GM18907 (cell line): ENCODE measurements around the gene UQCC2.
A peak's percentile ranks its signal among the peaks of the same experiment; 100 is the strongest.

ENCODE experiments used
- ATAC-seq: cut with Tn5 transposase; IDR thresholded peaks from one replicate; pipeline ENCODE4 v1.9.1; 2021; ENCODE audit warnings: mild to moderate bottlenecking, moderate library complexity; ENCODE audit not compliant: unreplicated experiment

The UQCC2 gene

DNA sequence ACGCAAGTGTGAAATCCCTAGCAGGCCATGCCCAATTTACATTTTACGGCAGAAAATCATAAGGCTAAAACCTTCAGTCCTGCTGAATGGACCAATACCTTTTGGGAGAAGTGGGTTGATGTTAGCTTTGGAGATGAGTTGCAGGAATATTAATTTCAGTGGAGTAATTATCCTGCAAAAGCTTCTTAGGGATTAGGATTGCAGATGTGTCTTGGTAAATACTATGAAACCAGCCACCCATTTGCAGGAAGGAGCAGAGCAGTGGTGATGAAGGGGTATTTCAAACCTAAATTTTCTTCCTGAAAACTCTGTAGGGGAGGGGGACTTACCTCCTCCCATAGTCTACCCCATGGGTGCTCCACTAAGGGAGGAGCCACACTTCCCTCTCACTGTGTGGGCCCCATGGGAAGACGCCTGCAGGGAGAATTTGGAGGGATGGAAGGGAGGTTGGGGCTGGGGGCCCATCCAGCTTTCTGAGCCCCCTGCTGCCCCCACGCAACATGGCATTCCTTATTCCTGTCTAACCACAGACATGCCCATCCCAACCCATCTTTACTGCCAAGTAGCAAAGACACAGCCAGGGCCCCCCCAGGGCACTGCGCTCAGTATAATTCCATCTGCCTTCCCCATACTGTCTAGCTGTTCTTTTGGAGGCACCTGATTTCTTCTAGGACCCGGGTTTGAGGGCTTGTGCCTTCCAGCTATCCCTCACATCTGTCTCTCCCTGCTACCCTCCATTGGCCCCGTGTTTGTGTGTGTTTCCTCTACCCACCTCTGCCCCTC lies 14.6 kb upstream of the UQCC2 start:
- no peak for ATAC-seq

DNA sequence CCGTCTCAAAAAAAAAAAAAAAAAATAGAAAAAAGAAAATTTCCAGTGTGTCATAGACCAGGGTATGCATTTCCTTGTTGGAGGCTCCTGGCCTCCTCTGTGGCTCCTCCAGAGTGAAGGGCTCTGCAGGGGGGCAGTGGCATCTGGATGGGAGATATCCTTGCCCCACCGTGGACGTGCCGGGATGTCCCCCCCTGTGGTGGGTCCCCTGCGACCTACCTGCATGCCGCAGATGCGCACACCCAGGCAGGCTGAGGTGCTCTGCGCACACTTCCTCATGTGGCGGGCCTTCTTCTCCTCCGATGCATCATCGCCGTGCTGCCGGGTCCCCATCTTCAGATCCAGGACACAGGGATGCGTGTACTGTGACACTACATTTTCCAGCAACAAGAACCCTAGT lies 13.7 kb upstream of the UQCC2 start:
- no peak for ATAC-seq

- ATAC-seq = no peak
Measured at GRCh38 chr6:33724102-33725023, 12.9 kb upstream of the UQCC2 start.

DNA sequence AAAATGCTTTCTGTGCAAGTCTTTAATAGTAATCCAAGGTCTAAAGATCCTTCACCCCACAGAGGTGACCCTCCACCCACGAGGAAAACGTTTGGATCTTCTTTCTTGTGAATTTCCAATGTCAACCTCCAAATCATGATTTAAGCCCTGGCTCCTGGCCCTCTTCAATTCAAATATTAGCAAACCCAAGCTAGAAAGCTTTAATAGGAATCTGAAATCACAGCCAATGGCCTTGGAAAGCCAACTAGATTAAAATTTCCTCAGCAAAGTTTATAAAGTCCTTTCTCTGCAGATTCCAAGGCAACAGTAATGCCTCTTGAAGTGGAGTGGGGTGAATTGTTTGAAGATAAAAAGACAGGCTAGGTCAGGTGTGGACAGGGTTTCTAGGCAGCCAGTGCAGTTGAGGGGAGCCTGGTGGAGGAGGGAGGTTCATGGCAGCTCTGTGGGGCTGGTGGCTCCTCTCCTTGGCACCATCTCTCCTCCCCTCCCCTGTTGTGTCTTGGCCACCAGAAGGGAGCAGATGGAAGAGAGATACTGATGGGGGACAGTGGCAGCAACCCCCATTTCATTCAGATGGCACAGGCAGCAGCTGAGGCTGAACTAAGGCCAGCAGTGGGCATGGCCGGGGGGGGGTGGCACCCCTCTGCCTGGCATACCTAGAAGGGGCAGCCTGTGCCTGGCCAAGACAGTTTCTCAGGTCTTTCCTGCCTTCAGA lies 12.0 kb upstream of the UQCC2 start:
- no peak for ATAC-seq

- ATAC-seq = no peak
Measured at GRCh38 chr6:33722103-33722623, 10.7 kb upstream of the UQCC2 start.

- ATAC-seq = no peak
Measured at GRCh38 chr6:33721508-33721907, 10.0 kb upstream of the UQCC2 start.

DNA sequence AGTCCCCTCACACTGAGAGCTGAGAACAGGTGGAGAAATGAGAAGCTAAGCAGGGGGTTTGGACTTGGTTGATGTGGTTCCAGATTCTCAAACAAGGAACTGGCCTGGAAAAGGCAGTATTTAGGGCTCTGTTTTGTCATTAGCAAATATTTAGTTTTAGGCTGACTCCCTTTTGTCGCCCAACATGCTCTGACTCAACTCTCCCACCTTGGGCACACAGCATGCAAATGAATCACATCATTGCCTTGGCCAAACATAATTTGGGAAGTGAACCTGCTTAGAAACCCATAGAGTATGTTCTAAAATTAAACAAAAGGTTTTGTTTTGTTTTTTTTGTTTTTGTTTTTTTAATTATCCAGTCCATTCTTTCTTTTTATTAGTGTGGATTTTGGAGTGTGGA lies 9.5 kb upstream of the UQCC2 start:
- ATAC-seq = no peak

- ATAC-seq = no peak
Measured at GRCh38 chr6:33719326-33719987, 8.0 kb upstream of the UQCC2 start.

GRCh38 chr6:33718713-33719112 lies 7.2 kb upstream of the UQCC2 start:
- no peak for ATAC-seq

DNA sequence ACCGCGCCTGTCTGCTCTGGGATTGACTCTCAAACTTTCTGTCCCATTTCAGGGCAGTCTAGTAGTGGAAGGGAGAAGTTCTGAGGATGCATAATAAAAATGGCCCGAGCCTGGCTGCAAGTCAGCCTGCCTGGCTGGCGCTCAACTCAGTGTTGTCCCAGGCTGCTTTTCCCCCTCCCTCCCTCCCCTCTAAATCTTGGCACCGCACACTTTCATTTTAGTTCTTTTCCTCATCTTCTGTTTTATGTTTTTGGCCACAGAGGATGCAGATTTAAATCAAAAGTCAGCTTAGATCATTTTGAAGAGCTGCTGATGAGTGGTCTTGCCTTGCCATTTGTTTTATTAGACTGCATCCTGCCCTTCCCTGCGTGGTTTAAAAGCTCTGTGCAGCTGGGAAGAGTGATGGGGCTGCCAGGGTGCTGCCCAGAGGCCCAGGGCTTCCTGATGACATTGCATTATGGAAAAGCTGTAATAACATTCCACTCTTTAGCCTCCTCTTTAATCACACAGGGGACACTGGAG lies 6.5 kb upstream of the UQCC2 start:
- no peak for ATAC-seq

DNA sequence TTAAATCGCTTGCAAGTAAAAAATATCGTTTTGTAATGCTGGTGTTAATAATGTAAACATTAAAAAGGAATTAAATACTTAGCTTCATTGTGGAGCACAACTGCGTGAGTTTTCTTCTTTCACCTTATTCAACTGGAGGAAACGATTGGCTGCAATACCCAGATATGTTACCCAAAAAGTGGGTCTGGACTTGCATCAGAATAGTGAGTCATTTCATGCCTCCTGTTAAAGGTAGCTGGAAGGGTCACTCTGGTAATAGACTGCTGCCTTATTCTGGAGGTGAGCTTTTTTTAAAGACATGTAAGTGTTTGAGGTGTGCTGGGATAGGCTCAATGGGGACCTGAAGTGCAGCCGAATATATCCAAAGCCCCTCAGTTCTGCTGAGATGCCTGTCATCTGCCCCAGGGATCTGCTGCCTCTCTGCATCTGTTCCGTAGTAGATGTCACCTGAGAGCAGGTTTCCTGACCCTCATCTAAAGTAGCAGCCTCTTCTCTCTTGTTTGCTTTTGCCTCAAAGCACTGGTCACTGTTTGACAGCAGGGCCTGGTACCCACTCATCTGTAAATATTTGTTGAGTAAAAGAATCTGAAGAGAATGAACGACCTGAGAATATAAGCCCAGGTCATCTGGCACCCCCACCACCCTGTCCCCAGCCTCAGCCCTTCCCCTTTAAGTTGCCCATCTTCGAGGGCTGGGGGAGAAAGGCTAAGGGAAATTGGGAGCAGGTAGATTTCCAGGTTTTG lies 5.6 kb upstream of the UQCC2 start:
- ATAC-seq = no peak

DNA sequence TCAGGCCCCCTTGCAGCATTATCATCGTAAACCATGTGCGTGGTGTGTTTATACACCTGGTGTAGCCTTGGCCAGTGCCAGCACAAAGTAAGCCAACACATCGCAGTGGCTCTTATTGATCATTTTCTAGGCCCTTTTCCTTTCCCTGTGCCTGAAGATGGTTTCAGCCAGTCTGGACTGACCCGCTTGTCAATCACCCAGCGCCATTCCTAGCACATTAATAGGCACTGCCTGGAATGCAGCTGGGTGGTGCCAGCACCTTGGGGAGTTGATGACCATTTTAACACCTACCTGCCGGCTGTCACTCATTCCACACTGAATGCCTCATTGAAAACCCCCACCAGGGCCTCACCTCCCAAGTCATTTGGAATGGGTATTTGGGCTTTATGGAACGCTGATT lies 4.9 kb upstream of the UQCC2 start:
- no peak for ATAC-seq

GRCh38 chr6:33714385-33715040 lies 3.0 kb upstream of the UQCC2 start:
- no peak for ATAC-seq

DNA sequence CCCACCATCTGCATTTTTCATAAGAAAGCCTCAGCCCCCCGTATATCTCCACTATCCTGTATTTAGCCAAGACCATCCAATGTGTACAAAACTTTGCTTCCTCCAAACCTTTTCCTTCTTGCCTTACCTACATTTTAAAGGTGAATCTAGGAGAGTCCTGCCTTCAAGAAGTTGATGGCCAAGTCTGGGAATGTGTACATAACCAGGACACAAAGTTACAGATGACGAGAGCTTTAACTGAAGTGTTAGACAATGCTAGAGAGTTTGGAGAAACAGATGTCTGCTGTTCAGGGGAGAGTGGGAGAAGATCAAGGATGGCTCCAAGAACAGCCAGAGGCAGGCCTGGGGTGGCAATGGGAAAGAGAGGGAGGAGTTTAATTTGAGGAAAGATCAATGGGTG lies 2.3 kb upstream of the UQCC2 start:
- ATAC-seq = no peak

GRCh38 chr6:33712914-33713313 lies 1.4 kb upstream of the UQCC2 start:
- ATAC-seq = no peak

DNA sequence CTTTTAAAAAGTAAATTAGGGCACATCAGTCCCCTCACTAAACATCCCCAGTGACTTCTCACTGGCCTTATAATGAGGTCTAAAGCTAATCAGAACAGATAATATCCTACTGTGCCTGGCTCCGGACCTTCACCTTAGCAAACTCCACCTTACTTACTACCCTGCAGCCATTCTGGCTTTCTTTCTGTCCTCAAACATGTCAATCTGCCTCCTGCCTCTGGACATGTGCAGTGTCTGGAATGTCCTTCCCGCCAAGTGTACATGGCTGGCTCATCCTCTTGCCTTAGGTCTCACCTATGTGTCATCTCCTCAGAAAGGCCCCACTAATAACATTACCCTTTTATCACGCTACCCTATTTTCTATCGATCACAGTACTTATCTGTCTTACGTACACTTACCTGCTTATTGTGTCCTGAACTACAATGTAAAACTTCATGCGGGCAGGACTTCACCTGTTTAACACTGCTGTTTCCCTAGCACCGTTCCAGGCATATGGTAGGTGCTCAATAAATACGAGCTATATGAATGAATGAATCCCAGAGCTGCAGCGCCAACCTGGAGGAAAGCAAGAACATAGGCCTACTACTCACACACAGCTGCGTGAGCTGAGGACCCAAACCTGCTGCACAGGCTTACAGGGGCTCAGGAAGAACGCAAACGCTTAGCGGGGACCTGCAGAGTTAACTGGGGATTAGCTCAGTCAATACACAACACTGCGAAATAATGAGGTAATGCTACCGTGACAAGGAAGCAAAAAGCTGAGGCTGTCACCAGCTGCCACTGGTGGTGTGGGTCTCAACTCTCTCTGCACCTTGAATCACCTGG lies 991 bp downstream of the UQCC2 start:
- ATAC-seq = peak; percentile 10

- no peak for ATAC-seq
Measured at GRCh38 chr6:33709605-33710295, 1.8 kb downstream of the UQCC2 start.
